A549 (cell line): ENCODE data around the gene CAPN6. TPM values are rescaled to one million over a fixed set of nuclear protein-coding genes. Genes with fewer than 3 reads are reported as not detected.

ENCODE experiments used
- ATAC-seq, 2 experiments: fragments of 200-7000 bp in 1 of 2; fragments of >200 bp in 1 of 2; cut with Nextera tagmentation in 1 of 2; cut with Tn5 transposase in 1 of 2; 3 replicates each; pipeline versions ENCODE4 v1.8.0 to v1.9.1; 2018 to 2020; ENCODE audit warnings: mild to moderate bottlenecking in 1 of 2, moderate library complexity in 1 of 2
- CTCF ChIA-PET: fragments of 300-600 bp; sonication (Branson Sonifier 250); formaldehyde crosslinking; extraction: SDS; loops from one replicate; lab custom pipeline; 2021; ENCODE audit warnings: antibody characterized with exemption, inconsistent platforms; lab: Yijun Ruan, JAX
- POLR2A ChIA-PET: fragments of 350-600 bp; formaldehyde crosslinking; extraction: SDS; loops from one replicate; lab custom pipeline; 2021; ENCODE audit warnings: antibody characterized with exemption, inconsistent platforms; lab: Yijun Ruan, JAX
- DNase-seq, 2 experiments: peaks; one replicate each; pipeline versions ENCODE4 v3.0.0 to v3.0.0-alpha.2; 2011 to 2016; ENCODE audit warnings: low read depth in 1 of 2, low spot score in 1 of 2
- FAIRE-seq: peaks from 2 replicates; lab custom pipeline; 2011; peaks lifted over from hg19 to GRCh38; lab: Jason Lieb, UNC
- H3K27ac ChIP-seq, 2 experiments: fragments of >200 bp; sonication (Bioruptor Twin); formaldehyde crosslinking; 3 replicates each; pipeline ENCODE4 v1.5.1; 2016 to 2017
- H3K4me1 ChIP-seq: fragments of >200 bp; sonication (Bioruptor Twin); formaldehyde crosslinking; 3 replicates; pipeline ENCODE4 v1.6.1; 2016
- H3K4me2 ChIP-seq: fragments of >200 bp; sonication (Bioruptor Twin); formaldehyde crosslinking; 3 replicates; pipeline ENCODE4 v1.6.1; 2016
- H3K4me3 ChIP-seq: fragments of >200 bp; sonication (Bioruptor Twin); formaldehyde crosslinking; 3 replicates; pipeline ENCODE4 v1.5.1; 2016
- H3K9me3 ChIP-seq: fragments of >200 bp; sonication (Bioruptor Twin); formaldehyde crosslinking; 3 replicates; pipeline ENCODE4 v1.6.1; 2016
- CBX2 ChIP-seq: fragments of 200-600 bp; sonication (generic); IDR thresholded peaks from 2 replicates; pipeline ENCODE4 v1.6.1; 2016; ENCODE audit warnings: low read depth, mild to moderate bottlenecking, borderline replicate concordance
- CEBPB ChIP-seq, 2 experiments: fragments of >200 bp in 1 of 2; sonication (Bioruptor Twin) in 1 of 2; formaldehyde crosslinking in 1 of 2; IDR thresholded peaks; 2 replicates each; pipeline ENCODE4 v1.6.1; 2012 to 2016
- CHD4 ChIP-seq: fragments of 200-600 bp; sonication (generic); IDR thresholded peaks from 2 replicates; pipeline ENCODE4 v1.6.1; 2016; ENCODE audit warnings: antibody characterized with exemption, mild to moderate bottlenecking, borderline replicate concordance
- EHMT2 ChIP-seq: fragments of 200-600 bp; sonication (generic); IDR thresholded peaks from 2 replicates; pipeline ENCODE4 v1.6.1; 2016; ENCODE audit warnings: antibody characterized with exemption, low read depth, mild to moderate bottlenecking, moderate library complexity
- GATA3 ChIP-seq: IDR thresholded peaks from 2 replicates; pipeline ENCODE4 v1.6.1; 2012; ENCODE audit warnings: borderline replicate concordance
- KDM5A ChIP-seq: fragments of 200-600 bp; sonication (generic); IDR thresholded peaks from 2 replicates; pipeline ENCODE4 v1.6.1; 2016; ENCODE audit warnings: antibody characterized with exemption, mild to moderate bottlenecking
- NR3C1 ChIP-seq: fragments of >200 bp; sonication (Bioruptor Twin); formaldehyde crosslinking; IDR thresholded peaks from 3 replicates; pipeline ENCODE4 v1.6.1; 2017
- PHF8 ChIP-seq: fragments of 200-600 bp; sonication (generic); IDR thresholded peaks from 2 replicates; pipeline ENCODE4 v1.6.1; 2016; ENCODE audit warnings: low read depth, mild to moderate bottlenecking, antibody characterized with exemption, moderate library complexity, borderline replicate concordance
- RAD21 ChIP-seq, 2 experiments: fragments of >200 bp in 1 of 2; sonication (Bioruptor Twin) in 1 of 2; formaldehyde crosslinking in 1 of 2; IDR thresholded peaks in 1 of 2; conservative IDR thresholded peaks in 1 of 2; 2 replicates in 1 of 2; 3 replicates in 1 of 2; pipeline ENCODE4 v1.6.1; 2012 to 2018; ENCODE audit warnings: inconsistent platforms in 1 of 2
- ZNF302 ChIP-seq: fragments of 250-450 bp; sonication (Bioruptor Pico); IDR thresholded peaks from 2 replicates; pipeline ENCODE4 v1.9.0; 2021; ENCODE audit warnings: inconsistent platforms, mild to moderate bottlenecking, moderate library complexity
- whole genome bisulfite sequencing: methylation state at CpG from one replicate; pipeline ENCODE4 v1.1.6; 2017; ENCODE audit errors: missing lambda C conversion rate; 5-methylcytosine and 5-hydroxymethylcytosine counted together
- polyA plus RNA-seq, 4 experiments: library from polyadenylated mRNA; depleted of rRNA in 3 of 4; stranded (reverse); fragments of >200 nt; fragmentation: RNase III in 1 of 4; extraction: RNeasy Plus Mini Kit Qiagen cat#74134 plus additional on column Dnase treatment in 1 of 4; gene quantifications; 2 replicates in 3 of 4; 3 replicates in 1 of 4; pipeline ENCODE4 v1.2.3, GENCODE V29; 2011 to 2017
- TF ChIP-seq, protein P1 (sequence below): fragments of 250-450 bp; sonication (Bioruptor Pico); IDR thresholded peaks from 2 replicates; pipeline ENCODE4 v1.5.0; 2020; ENCODE audit warnings: low read depth, mild to moderate bottlenecking, moderate library complexity
- TF ChIP-seq, protein P2 (sequence below): fragments of 450-650 bp; IDR thresholded peaks from 2 replicates; pipeline ENCODE4 v1.6.1; 2014; ENCODE audit warnings: antibody characterized with exemption
- TF ChIP-seq, protein P3 (sequence below): IDR thresholded peaks from 2 replicates; pipeline ENCODE4 v1.6.1; 2012
- TF ChIP-seq, protein P4 (sequence below): fragments of >200 bp; sonication (Bioruptor Twin); formaldehyde crosslinking; IDR thresholded peaks from 3 replicates; pipeline ENCODE4 v1.5.1; 2016
- TF ChIP-seq, protein P5 (sequence below): fragments of 150-350 bp; IDR thresholded peaks from 2 replicates; pipeline ENCODE4 v1.6.1; 2014; ENCODE audit warnings: low read depth, mild to moderate bottlenecking, low read length
- TF ChIP-seq, protein P6 (sequence below): fragments of 200-600 bp; sonication (generic); IDR thresholded peaks from 2 replicates; pipeline ENCODE4 v1.6.1; 2016; ENCODE audit warnings: antibody characterized with exemption, mild to moderate bottlenecking, moderate library complexity
- TF ChIP-seq, protein P7 (sequence below): IDR thresholded peaks from 2 replicates; pipeline ENCODE4 v1.6.1; 2012; ENCODE audit warnings: low read depth, borderline replicate concordance

CAPN6 gene
- polyA plus RNA-seq, 2 of the 4 experiments (the other 2 are of a cell fraction): not detected

DNA sequence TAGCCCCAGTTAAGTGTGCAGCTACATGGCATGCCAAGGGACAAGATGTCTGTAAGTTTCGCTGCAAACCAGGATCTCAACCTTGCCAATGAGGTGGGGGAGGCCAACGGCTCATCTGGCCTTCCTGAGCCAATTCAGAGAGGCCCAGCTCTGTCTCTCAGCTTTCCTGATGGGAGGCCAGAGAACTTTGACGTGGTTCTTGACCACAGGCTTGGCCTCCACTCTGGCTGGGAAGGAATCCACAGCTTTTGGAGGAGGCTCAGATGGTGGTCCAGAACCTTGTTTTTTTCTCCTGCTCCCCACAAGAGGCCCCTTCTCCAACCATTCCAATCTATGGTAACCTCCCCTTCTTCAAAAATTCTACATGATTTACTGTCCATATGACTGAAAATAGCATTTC lies 9.8 kb downstream of the CAPN6 start:
- POLR2A ChIA-PET: no interaction called here
- FAIRE-seq: no peak
- TF ChIP-seq, protein P1, sequence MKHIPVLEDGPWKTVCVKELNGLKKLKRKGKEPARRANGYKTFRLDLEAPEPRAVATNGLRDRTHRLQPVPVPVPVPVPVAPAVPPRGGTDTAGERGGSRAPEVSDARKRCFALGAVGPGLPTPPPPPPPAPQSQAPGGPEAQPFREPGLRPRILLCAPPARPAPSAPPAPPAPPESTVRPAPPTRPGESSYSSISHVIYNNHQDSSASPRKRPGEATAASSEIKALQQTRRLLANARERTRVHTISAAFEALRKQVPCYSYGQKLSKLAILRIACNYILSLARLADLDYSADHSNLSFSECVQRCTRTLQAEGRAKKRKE (CRISPR knock-in tag): no peak
- TF ChIP-seq, protein P2, sequence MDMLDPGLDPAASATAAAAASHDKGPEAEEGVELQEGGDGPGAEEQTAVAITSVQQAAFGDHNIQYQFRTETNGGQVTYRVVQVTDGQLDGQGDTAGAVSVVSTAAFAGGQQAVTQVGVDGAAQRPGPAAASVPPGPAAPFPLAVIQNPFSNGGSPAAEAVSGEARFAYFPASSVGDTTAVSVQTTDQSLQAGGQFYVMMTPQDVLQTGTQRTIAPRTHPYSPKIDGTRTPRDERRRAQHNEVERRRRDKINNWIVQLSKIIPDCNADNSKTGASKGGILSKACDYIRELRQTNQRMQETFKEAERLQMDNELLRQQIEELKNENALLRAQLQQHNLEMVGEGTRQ: no peak
- TF ChIP-seq, protein P3, sequence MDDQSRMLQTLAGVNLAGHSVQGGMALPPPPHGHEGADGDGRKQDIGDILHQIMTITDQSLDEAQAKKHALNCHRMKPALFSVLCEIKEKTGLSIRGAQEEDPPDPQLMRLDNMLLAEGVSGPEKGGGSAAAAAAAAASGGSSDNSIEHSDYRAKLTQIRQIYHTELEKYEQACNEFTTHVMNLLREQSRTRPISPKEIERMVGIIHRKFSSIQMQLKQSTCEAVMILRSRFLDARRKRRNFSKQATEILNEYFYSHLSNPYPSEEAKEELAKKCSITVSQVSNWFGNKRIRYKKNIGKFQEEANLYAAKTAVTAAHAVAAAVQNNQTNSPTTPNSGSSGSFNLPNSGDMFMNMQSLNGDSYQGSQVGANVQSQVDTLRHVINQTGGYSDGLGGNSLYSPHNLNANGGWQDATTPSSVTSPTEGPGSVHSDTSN: no peak
- TF ChIP-seq, protein P4, sequence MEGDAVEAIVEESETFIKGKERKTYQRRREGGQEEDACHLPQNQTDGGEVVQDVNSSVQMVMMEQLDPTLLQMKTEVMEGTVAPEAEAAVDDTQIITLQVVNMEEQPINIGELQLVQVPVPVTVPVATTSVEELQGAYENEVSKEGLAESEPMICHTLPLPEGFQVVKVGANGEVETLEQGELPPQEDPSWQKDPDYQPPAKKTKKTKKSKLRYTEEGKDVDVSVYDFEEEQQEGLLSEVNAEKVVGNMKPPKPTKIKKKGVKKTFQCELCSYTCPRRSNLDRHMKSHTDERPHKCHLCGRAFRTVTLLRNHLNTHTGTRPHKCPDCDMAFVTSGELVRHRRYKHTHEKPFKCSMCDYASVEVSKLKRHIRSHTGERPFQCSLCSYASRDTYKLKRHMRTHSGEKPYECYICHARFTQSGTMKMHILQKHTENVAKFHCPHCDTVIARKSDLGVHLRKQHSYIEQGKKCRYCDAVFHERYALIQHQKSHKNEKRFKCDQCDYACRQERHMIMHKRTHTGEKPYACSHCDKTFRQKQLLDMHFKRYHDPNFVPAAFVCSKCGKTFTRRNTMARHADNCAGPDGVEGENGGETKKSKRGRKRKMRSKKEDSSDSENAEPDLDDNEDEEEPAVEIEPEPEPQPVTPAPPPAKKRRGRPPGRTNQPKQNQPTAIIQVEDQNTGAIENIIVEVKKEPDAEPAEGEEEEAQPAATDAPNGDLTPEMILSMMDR: no peak
- TF ChIP-seq GATA3 (no peak), RAD21 (conservative IDR thresholded peaks at IDR 0.05 in 1 of 2, IDR thresholded peaks at IDR 0.05 in 1 of 2) (no peak), NR3C1 (no peak), PHF8 (no peak), CHD4 (no peak), EHMT2 (no peak), ZNF302 (CRISPR knock-in tag) (no peak), CEBPB (IDR thresholded peaks at IDR 0.05) (no peak), KDM5A (no peak), CBX2 (no peak)
- TF ChIP-seq, protein P5, sequence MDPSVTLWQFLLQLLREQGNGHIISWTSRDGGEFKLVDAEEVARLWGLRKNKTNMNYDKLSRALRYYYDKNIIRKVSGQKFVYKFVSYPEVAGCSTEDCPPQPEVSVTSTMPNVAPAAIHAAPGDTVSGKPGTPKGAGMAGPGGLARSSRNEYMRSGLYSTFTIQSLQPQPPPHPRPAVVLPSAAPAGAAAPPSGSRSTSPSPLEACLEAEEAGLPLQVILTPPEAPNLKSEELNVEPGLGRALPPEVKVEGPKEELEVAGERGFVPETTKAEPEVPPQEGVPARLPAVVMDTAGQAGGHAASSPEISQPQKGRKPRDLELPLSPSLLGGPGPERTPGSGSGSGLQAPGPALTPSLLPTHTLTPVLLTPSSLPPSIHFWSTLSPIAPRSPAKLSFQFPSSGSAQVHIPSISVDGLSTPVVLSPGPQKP: no peak
- TF ChIP-seq, protein P6, sequence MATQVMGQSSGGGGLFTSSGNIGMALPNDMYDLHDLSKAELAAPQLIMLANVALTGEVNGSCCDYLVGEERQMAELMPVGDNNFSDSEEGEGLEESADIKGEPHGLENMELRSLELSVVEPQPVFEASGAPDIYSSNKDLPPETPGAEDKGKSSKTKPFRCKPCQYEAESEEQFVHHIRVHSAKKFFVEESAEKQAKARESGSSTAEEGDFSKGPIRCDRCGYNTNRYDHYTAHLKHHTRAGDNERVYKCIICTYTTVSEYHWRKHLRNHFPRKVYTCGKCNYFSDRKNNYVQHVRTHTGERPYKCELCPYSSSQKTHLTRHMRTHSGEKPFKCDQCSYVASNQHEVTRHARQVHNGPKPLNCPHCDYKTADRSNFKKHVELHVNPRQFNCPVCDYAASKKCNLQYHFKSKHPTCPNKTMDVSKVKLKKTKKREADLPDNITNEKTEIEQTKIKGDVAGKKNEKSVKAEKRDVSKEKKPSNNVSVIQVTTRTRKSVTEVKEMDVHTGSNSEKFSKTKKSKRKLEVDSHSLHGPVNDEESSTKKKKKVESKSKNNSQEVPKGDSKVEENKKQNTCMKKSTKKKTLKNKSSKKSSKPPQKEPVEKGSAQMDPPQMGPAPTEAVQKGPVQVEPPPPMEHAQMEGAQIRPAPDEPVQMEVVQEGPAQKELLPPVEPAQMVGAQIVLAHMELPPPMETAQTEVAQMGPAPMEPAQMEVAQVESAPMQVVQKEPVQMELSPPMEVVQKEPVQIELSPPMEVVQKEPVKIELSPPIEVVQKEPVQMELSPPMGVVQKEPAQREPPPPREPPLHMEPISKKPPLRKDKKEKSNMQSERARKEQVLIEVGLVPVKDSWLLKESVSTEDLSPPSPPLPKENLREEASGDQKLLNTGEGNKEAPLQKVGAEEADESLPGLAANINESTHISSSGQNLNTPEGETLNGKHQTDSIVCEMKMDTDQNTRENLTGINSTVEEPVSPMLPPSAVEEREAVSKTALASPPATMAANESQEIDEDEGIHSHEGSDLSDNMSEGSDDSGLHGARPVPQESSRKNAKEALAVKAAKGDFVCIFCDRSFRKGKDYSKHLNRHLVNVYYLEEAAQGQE: no peak
- TF ChIP-seq, protein P7, sequence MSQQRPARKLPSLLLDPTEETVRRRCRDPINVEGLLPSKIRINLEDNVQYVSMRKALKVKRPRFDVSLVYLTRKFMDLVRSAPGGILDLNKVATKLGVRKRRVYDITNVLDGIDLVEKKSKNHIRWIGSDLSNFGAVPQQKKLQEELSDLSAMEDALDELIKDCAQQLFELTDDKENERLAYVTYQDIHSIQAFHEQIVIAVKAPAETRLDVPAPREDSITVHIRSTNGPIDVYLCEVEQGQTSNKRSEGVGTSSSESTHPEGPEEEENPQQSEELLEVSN: no peak
- CTCF ChIA-PET: interaction anchor here (2.6 kb wide), 1 partner anchor 16 kb away, joined by 9 read pairs; no protein-coding TSS in a partner anchor
- WGBS: 5% methylated on average over 3 of the region's 3 CpGs
- H3K27ac ChIP-seq: no peak overlapping the region
- H3K4me3 ChIP-seq: no peak overlapping the region
- DNase-seq: no peak
- H3K4me1 ChIP-seq: no peaks in the 10 kb centered on the region
- H3K4me2 ChIP-seq: no peak overlapping the region
- no peaks in the 10 kb centered on the region for H3K9me3 ChIP-seq
- ATAC-seq: no peak
